DOHH2 (cell line): Measurements from ENCODE around the gene TAF1.

ENCODE experiments used
- EZH2phosphoT487 ChIP-seq: fragments of 200-600 bp; sonication (generic); IDR thresholded peaks from 2 replicates; pipeline ENCODE4 v1.6.1; 2017; ENCODE audit warnings: borderline replicate concordance, mild to moderate bottlenecking, antibody characterized with exemption, low read length, moderate library complexity, mixed read lengths
- TF ChIP-seq, protein P1 (sequence below): fragments of 200-600 bp; sonication (generic); IDR thresholded peaks from one replicate; pipeline ENCODE4 v1.5.1; 2014; ENCODE audit warnings: antibody characterized with exemption, mild to moderate bottlenecking, low read depth, low read length; ENCODE audit not compliant: poor library complexity, severe bottlenecking

DNA sequence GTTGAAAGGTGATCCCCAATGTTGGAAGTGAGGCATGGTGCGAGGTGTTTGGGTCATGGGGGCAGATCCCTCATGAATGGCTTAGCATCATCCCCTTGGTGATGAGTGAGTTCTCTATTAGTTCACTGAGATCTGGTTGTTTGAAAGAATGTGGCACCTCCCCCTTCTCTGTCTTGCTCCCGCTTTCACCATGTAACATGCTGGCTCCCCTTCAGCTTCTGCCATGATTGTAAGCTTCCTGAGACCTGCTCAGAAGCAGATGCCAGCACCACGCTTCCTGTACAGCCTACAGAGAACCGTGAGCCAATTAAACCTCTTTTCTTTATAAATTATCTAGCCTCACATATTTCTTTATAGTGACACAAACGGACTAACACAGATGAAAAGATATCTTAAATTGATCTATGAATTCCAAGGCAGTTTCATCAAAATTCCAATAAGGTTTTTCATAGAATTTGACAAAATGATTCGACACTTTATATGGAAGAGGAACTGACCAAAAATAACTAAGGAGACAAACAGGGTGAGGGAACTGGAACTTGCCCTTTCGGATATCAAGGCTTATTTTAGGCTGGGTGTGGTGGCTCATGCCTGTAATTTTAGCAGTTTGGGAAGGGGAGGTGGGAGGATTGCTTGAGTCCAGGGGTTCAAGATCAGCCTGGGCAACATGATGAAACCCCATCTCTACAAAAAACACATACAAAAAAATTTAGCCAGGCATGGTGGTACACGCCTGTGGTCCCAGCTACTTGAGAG is 109.8 kb downstream of the TAF1 start:
- TF ChIP-seq, protein P1, sequence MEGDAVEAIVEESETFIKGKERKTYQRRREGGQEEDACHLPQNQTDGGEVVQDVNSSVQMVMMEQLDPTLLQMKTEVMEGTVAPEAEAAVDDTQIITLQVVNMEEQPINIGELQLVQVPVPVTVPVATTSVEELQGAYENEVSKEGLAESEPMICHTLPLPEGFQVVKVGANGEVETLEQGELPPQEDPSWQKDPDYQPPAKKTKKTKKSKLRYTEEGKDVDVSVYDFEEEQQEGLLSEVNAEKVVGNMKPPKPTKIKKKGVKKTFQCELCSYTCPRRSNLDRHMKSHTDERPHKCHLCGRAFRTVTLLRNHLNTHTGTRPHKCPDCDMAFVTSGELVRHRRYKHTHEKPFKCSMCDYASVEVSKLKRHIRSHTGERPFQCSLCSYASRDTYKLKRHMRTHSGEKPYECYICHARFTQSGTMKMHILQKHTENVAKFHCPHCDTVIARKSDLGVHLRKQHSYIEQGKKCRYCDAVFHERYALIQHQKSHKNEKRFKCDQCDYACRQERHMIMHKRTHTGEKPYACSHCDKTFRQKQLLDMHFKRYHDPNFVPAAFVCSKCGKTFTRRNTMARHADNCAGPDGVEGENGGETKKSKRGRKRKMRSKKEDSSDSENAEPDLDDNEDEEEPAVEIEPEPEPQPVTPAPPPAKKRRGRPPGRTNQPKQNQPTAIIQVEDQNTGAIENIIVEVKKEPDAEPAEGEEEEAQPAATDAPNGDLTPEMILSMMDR, result no peak
- no peak for TF ChIP-seq EZH2phosphoT487
